Activated gamma-delta T cell (primary cell): ENCODE results near the gene PCBP3.

Experiments
- DNase-seq: peaks from one replicate; lab custom pipeline; 2025; lab: John Stamatoyannopoulos, UW

Gene PCBP3

GRCh38 chr21:45982092-45982757 lies 338.7 kb downstream of the PCBP3 start:
- DNase-seq, result no peak

GRCh38 chr21:45982758-45983648 lies 339.5 kb downstream of the PCBP3 start:
- no peak for DNase-seq

GRCh38 chr21:45983649-45983965 lies 340.1 kb downstream of the PCBP3 start:
- DNase-seq, result no peak

GRCh38 chr21:45983981-45984551 lies 340.5 kb downstream of the PCBP3 start:
- no peak for DNase-seq

GRCh38 chr21:45984584-45985095 lies 341.1 kb downstream of the PCBP3 start:
- DNase-seq, result no peak

- no peak for DNase-seq
Observed at GRCh38 chr21:45985471-45986315, 342.2 kb downstream of the PCBP3 start.

- DNase-seq, result no peak
Observed at GRCh38 chr21:45986316-45987051, 343.0 kb downstream of the PCBP3 start.

GRCh38 chr21:45987121-45987711 lies 343.7 kb downstream of the PCBP3 start:
- DNase-seq, result no peak

GRCh38 chr21:45988366-45989347 lies 345.1 kb downstream of the PCBP3 start:
- DNase-seq, result no peak

GRCh38 chr21:45989355-45990048 lies 346.0 kb downstream of the PCBP3 start:
- DNase-seq, result no peak

- no peak for DNase-seq
Observed at GRCh38 chr21:45990049-45990711, 346.7 kb downstream of the PCBP3 start.

GRCh38 chr21:45990741-45991605 lies 347.4 kb downstream of the PCBP3 start:
- no peak for DNase-seq

- no peak for DNase-seq
Observed at GRCh38 chr21:45991606-45992300, 348.2 kb downstream of the PCBP3 start.
